MM.1S (cell line): ENCODE results near the gene NNAT.

Experiments used
- DNase-seq: peaks from one replicate; pipeline ENCODE4 v3.0.0-alpha.2; 2015
- H2AFZ ChIP-seq: fragments of 300-600 bp; sonication (generic); 2 replicates; pipeline ENCODE4 v1.6.0; 2016; ENCODE audit warnings: antibody characterized with exemption, low read length
- H3F3A ChIP-seq: fragments of 300-600 bp; sonication (generic); 2 replicates; pipeline ENCODE4 v1.6.1; 2016; ENCODE audit warnings: mild to moderate bottlenecking, antibody characterized with exemption, low read length, moderate library complexity, mixed read lengths; ENCODE audit not compliant: insufficient read depth
- H3K27ac ChIP-seq: fragments of 300-600 bp; sonication (generic); 2 replicates; pipeline ENCODE4 v1.5.1; 2016; ENCODE audit warnings: mild to moderate bottlenecking, low read length
- H3K27me3 ChIP-seq: fragments of 300-600 bp; sonication (generic); replicated peaks from 2 replicates; pipeline ENCODE4 v1.6.0; 2016; ENCODE audit warnings: low read length; ENCODE audit not compliant: insufficient read depth
- H3K36me3 ChIP-seq: fragments of 300-600 bp; sonication (generic); replicated peaks from 2 replicates; pipeline ENCODE4 v1.6.1; 2016; ENCODE audit warnings: mild to moderate bottlenecking, low read length, mixed read lengths; ENCODE audit not compliant: insufficient read depth
- H3K4me1 ChIP-seq: fragments of 300-600 bp; sonication (generic); 2 replicates; pipeline ENCODE4 v1.6.1; 2016; ENCODE audit warnings: low read length, mixed read lengths
- H3K4me2 ChIP-seq: fragments of 300-600 bp; sonication (generic); 2 replicates; pipeline ENCODE4 v1.6.0; 2016; ENCODE audit warnings: low read depth, low read length
- H3K4me3 ChIP-seq: fragments of 300-600 bp; sonication (generic); 2 replicates; pipeline ENCODE4 v1.5.1; 2016; ENCODE audit warnings: low read length, mixed read lengths
- H3K79me2 ChIP-seq: fragments of 300-600 bp; sonication (generic); 2 replicates; pipeline ENCODE4 v1.6.1; 2016; ENCODE audit warnings: mixed run types, low read length, mixed read lengths
- H3K9ac ChIP-seq: fragments of 300-600 bp; sonication (generic); 2 replicates; pipeline ENCODE4 v1.6.1; 2016; ENCODE audit warnings: low read length, mixed read lengths
- H3K9me2 ChIP-seq: fragments of 300-600 bp; sonication (generic); replicated peaks from 2 replicates; pipeline ENCODE4 v1.6.1; 2016; ENCODE audit warnings: mild to moderate bottlenecking, low read length, mixed read lengths; ENCODE audit not compliant: insufficient read depth
- H3K9me3 ChIP-seq: fragments of 300-600 bp; sonication (generic); replicated peaks from 2 replicates; pipeline ENCODE4 v1.6.1; 2016; ENCODE audit warnings: mild to moderate bottlenecking, low read length, mixed read lengths; ENCODE audit not compliant: insufficient read depth
- H4K20me1 ChIP-seq: fragments of 300-600 bp; sonication (generic); 2 replicates; pipeline ENCODE4 v1.6.1; 2016; ENCODE audit warnings: mild to moderate bottlenecking, low read length, moderate library complexity, mixed read lengths; ENCODE audit not compliant: insufficient read depth
- EZH2 ChIP-seq: fragments of 300-600 bp; sonication (generic); optimal IDR thresholded peaks from 2 replicates; pipeline ENCODE3; 2017; ENCODE audit warnings: low read depth, mild to moderate bottlenecking, antibody characterized with exemption, low read length, mixed read lengths
- EZH2phosphoT487 ChIP-seq: fragments of 300-600 bp; sonication (generic); IDR thresholded peaks from 2 replicates; pipeline ENCODE4 v1.6.1; 2018; ENCODE audit warnings: antibody characterized with exemption, low read length
- TF ChIP-seq, protein P1 (sequence below): fragments of 300-600 bp; sonication (generic); IDR thresholded peaks from 2 replicates; pipeline ENCODE4 v1.5.1; 2016; ENCODE audit warnings: antibody characterized with exemption, low read length, mixed read lengths

Gene NNAT

DNA sequence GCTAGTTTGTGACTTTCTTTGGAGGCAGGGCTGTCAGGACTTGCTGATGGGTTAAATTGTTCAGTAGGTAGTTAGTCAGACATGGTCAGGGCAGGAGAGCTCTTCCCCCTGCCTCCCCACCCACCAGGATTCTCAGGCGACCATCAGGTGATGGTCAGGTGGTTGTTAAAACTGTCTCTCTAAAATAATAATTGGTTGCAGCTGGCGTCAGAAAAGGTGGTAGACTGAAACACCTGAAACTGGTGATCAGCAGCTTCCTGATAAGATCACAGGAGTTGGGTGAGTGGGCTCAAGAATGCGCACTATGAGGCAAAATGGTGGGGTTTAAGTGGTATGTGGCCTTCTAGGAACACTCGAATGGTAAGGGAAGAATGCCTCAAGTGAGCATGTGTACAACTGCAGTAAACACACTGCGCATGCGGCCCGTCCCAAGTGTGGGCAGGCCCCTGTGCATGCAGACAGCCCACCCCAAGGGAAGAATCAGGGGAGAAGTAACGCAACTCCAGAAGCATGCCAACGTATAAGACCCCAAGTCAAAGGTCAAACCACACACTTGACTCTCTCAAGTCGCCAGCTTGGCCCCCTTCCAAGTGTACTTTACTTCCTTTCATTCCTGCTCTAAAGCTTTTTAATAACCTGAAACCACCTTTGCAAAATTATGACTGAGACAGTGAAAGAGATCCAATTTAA lies 14.5 kb downstream of the NNAT start:
- Histone ChIP-seq H3K36me3 (no peaks in the 10 kb centered on the region), H3F3A (no peaks in the 10 kb centered on the region), H3K4me2 (no peak overlapping the region), H3K4me3 (no peak overlapping the region), H3K27ac (no peak overlapping the region), H3K4me1 (peaks cover 11% of the 10 kb centered on the region), H3K9me3 (no peaks in the 10 kb centered on the region), H3K79me2 (no peaks in the 10 kb centered on the region), H4K20me1 (no peaks in the 10 kb centered on the region), H2AFZ (no peak overlapping the region), H3K27me3 (no peaks in the 10 kb centered on the region), H3K9ac (no peak overlapping the region), H3K9me2 (no peaks in the 10 kb centered on the region)
- DNase-seq, result no peak
- no peak for TF ChIP-seq EZH2

DNA sequence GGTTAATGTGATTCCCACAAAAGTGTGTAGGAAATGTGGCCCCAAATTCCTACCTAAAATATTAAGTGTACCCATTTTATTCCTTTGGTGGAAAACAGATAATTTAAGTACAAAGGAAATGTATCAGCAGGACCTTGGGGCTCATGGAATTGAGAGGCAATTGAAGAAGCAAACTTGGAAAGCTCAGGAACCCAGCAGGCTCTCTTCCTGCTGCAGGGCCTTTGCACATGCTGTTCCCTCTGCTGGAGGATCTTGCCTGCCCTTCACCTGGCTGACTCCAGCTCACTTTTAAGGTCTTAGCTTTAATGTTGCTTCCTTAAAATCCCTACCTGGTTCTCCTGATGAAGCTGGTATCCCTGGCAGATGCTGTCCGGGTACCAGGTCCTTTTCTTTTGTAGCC lies 16.5 kb downstream of the NNAT start:
- H3K4me1 ChIP-seq, result peaks cover 15% of the 10 kb centered on the region
- no peaks in the 10 kb centered on the region for H3K9me2 ChIP-seq
- no peak for TF ChIP-seq EZH2
- TF ChIP-seq EZH2phosphoT487, result no peak
- TF ChIP-seq, protein P1, sequence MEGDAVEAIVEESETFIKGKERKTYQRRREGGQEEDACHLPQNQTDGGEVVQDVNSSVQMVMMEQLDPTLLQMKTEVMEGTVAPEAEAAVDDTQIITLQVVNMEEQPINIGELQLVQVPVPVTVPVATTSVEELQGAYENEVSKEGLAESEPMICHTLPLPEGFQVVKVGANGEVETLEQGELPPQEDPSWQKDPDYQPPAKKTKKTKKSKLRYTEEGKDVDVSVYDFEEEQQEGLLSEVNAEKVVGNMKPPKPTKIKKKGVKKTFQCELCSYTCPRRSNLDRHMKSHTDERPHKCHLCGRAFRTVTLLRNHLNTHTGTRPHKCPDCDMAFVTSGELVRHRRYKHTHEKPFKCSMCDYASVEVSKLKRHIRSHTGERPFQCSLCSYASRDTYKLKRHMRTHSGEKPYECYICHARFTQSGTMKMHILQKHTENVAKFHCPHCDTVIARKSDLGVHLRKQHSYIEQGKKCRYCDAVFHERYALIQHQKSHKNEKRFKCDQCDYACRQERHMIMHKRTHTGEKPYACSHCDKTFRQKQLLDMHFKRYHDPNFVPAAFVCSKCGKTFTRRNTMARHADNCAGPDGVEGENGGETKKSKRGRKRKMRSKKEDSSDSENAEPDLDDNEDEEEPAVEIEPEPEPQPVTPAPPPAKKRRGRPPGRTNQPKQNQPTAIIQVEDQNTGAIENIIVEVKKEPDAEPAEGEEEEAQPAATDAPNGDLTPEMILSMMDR, result no peak

DNA sequence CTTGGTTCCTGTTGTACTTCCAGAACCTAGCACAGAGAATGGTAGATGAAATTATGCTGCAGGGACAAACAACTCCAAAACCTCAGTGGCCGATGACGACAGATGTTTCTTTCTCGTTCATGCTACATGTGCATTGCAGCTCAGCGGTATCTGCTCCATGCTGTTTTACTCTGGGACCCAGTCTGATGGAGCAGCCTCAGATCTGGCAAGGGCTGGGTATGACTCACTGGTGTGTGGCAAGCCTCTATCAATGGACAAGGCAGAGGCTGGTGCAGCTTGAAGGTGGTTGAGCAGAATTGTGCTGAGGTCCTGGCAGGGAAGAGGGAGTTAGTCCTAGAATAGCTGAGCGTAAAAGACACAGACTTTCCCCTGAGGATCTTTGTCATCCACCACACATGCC lies 17.0 kb downstream of the NNAT start:
- H3K79me2 ChIP-seq, result no peaks in the 10 kb centered on the region
- no peak overlapping the region for H3K27ac ChIP-seq
- H4K20me1 ChIP-seq, result no peaks in the 10 kb centered on the region
- H3K4me2 ChIP-seq, result no peak overlapping the region
- no peaks in the 10 kb centered on the region for H3K27me3 ChIP-seq
- no peaks in the 10 kb centered on the region for H3K9me2 ChIP-seq
- H3K4me3 ChIP-seq, result no peak overlapping the region
- no peaks in the 10 kb centered on the region for H3F3A ChIP-seq
- no peak overlapping the region for H2AFZ ChIP-seq
- no peak for DNase-seq
- H3K9me3 ChIP-seq, result no peaks in the 10 kb centered on the region
- H3K4me1 ChIP-seq, result peaks cover 15% of the 10 kb centered on the region
- H3K36me3 ChIP-seq, result no peaks in the 10 kb centered on the region
- H3K9ac ChIP-seq, result no peak overlapping the region
- TF ChIP-seq, protein P1, result no peak
- TF ChIP-seq EZH2phosphoT487 (no peak), EZH2 (no peak)

More for the DNA sequence above, 16.5 kb downstream of the NNAT start:
- no peaks in the 10 kb centered on the region for H3K36me3 ChIP-seq
- H3K4me2 ChIP-seq, result no peak overlapping the region
- no peaks in the 10 kb centered on the region for H3F3A ChIP-seq
- no peaks in the 10 kb centered on the region for H3K79me2 ChIP-seq
- H3K27ac ChIP-seq, result no peak overlapping the region
- no peak for DNase-seq
- H3K9me3 ChIP-seq, result no peaks in the 10 kb centered on the region
- no peak overlapping the region for H2AFZ ChIP-seq
- H3K27me3 ChIP-seq, result no peaks in the 10 kb centered on the region
- no peak overlapping the region for H3K9ac ChIP-seq
- H4K20me1 ChIP-seq, result no peaks in the 10 kb centered on the region
- no peak overlapping the region for H3K4me3 ChIP-seq

DNA sequence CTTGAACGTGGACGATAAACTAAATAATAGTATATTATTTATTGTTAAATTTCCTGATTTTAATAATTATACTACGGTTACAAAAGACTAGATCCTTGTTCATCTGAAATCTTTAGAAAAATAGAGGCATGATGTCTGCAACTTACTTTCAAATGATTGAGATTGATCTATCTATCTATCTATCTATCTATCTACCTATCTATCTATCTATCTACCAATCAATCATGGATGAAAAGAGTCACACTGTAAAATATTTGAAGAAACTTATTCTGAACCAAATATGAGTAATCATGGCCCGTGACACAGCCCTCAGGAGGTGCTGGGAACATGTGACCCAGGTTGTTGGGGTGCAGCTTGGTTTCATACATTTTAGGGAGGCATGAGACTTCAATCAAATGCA lies 18.4 kb downstream of the NNAT start:
- Histone ChIP-seq H3K4me3 (no peak overlapping the region), H3K36me3 (no peaks in the 10 kb centered on the region), H3K9me2 (no peaks in the 10 kb centered on the region), H3K9ac (no peak overlapping the region), H3F3A (no peaks in the 10 kb centered on the region), H3K27me3 (no peaks in the 10 kb centered on the region), H3K4me1 (peaks cover 15% of the 10 kb centered on the region), H3K79me2 (no peaks in the 10 kb centered on the region), H2AFZ (no peak overlapping the region), H3K4me2 (no peak overlapping the region), H3K9me3 (no peaks in the 10 kb centered on the region), H4K20me1 (no peaks in the 10 kb centered on the region), H3K27ac (no peak overlapping the region)
- DNase-seq, result no peak
- TF ChIP-seq EZH2phosphoT487 (no peak), EZH2 (no peak)
- TF ChIP-seq, protein P1, result no peak
